ENCODE measurements around the gene MVB12B.

GRCh38 chr9:126508171-126508591 lies 181.6 kb downstream of the MVB12B start:
- TF ChIP-seq EZH2 (IDR thresholded peaks at IDR 0.05) (no peak), POLR2AphosphoS5 (IDR thresholded peaks at IDR 0.05; ENCODE audit: borderline replicate concordance, low read depth, low read length) (no peak), FOXP2 (optimal IDR thresholded peaks at IDR 0.05; ENCODE audit: control extremely low read depth, extremely low read length, insufficient read depth) (no peak)
